AG04449 (cell line): ENCODE measurements around the gene MRC1.
"Not testable (repeated sequence)": the region's sequence is repeated elsewhere in the genome, so short reads cannot be mapped to it uniquely, and the experiment has no call there.

Experiments used
- CTCF ChIA-PET: fragments of 350-600 bp; formaldehyde crosslinking; extraction: SDS; loops from one replicate; lab custom pipeline; 2021; ENCODE audit warnings: antibody characterized with exemption; lab: Yijun Ruan, JAX
- POLR2A ChIA-PET: fragments of 400-600, 350-600 bp; formaldehyde crosslinking; extraction: SDS; loops from one replicate; lab custom pipeline; 2020; ENCODE audit warnings: antibody characterized with exemption, inconsistent platforms; lab: Yijun Ruan, JAX
- DNase-seq: peaks from one replicate; pipeline ENCODE4 v3.0.0-alpha.2; 2010; ENCODE audit warnings: low read depth, low spot score
- H3K4me3 ChIP-seq: 2 replicates; pipeline ENCODE4 v1.5.1; 2011; ENCODE audit warnings: low read depth, mild to moderate bottlenecking, control low read depth, low read length
- CTCF ChIP-seq: IDR thresholded peaks from one replicate; pipeline ENCODE4 v1.5.1; 2011; ENCODE audit warnings: mild to moderate bottlenecking, moderate library complexity, low read length, control low read depth, inconsistent platforms; ENCODE audit not compliant: insufficient read depth; ENCODE audit errors: missing control alignments

The MRC1 gene

GRCh38 chr10:17950726-17951125 is 141.6 kb downstream of the MRC1 start:
- ChIA-PET POLR2A (no interaction called here), CTCF (no interaction called here)
- no peak for TF ChIP-seq CTCF
- no peak overlapping the region for H3K4me3 ChIP-seq
- no peak for DNase-seq

- DNase-seq, result peak; percentile 9
- ChIA-PET POLR2A (no interaction called here), CTCF (no interaction called here)
These were observed 142.8 kb downstream of the MRC1 start, which contains the start of gene SLC39A12 for GRCh38 chr10:17951868-17952371. Gene SLC39A12, plus strand, starts transcription at chr10:17951918. Its CDS starts 1,359 bp downstream, at chr10:17953277.

GRCh38 chr10:17954372-17954771 is 145.2 kb downstream of the MRC1 start:
- H3K4me3 ChIP-seq, DNase-seq, CTCF ChIA-PET, POLR2A ChIA-PET: not testable (repeated sequence)

More at GRCh38 chr10:17951868-17952371, 142.8 kb downstream of the MRC1 start, which contains the start of gene SLC39A12:
- no peak within 1 kb of the TSS for H3K4me3 ChIP-seq
- TF ChIP-seq CTCF, result no peak

- no peak for DNase-seq
These were observed 145.7 kb downstream of the MRC1 start for GRCh38 chr10:17954861-17955260.

GRCh38 chr10:17958049-17958448 is 148.9 kb downstream of the MRC1 start:
- H3K4me3 ChIP-seq, result no peak overlapping the region
- ChIA-PET CTCF (no interaction called here), POLR2A (no interaction called here)
- DNase-seq, result no peak
- TF ChIP-seq CTCF, result no peak

More at GRCh38 chr10:17954861-17955260, 145.7 kb downstream of the MRC1 start:
- no peak for TF ChIP-seq CTCF
- H3K4me3 ChIP-seq, result no peak overlapping the region
- CTCF ChIA-PET, result no interaction called here
- POLR2A ChIA-PET, result no interaction called here

- TF ChIP-seq CTCF, result no peak
- no peak overlapping the region for H3K4me3 ChIP-seq
- ChIA-PET POLR2A (no interaction called here), CTCF (no interaction called here)
- DNase-seq, result no peak
These were observed 150.7 kb downstream of the MRC1 start for GRCh38 chr10:17959870-17960269.
